Activated CD4-positive, alpha-beta T cell treated with anti-CD3 and anti-CD28 coated beads for 48 hours (primary cell): ENCODE results near the gene EGFL7.

Source experiments
- DNase-seq: peaks from one replicate; pipeline ENCODE4 v3.0.0-alpha.2; 2020

Gene EGFL7

DNA sequence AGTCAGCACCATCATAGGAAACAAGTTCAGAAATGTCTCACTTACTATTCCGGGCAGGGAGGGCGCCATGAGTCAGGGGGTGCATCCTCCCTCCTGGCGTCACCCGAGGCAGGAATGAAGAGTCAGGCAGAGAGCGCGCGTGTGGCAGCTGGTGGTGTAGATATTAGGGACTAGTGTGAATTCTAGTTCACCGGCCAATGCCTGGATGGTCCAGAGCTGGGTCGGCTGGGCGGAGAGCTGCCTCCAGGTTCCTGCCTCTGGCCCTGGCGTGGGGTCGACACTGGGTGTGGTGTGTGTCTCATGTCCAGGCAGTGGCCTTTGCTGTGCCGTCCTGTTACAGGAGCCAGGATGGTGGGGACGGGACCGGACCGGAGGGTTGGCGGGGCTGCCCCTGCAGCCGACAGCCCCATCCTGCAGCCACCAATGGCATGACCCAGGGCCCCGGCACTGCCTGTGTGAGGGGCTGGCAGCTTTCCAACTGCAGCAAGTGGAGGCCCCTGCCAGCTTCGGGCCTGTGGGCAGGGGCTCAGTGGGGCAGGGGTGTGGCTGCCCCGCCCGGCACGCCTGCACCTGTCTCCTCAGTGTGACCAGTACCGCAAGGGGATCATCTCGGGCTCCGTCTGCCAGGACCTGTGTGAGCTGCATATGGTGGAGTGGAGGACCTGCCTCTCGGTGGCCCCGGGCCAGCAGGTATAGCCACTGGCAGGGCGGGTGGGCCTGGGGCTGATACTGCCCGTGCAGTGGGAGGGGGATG, 58.8 kb downstream of the EGFL7 start:
- no peak for DNase-seq
